T-helper 1 cell treated with Interleukin-12 subunit alpha and Interleukin-12 subunit beta and Interleukin-4 antibody, amounts not matched to agents 30 ng/mL and 1 ng/mL, for 36 hours (primary cell): ENCODE measurements around the gene THBS2. TPM values are rescaled to one million over a fixed set of nuclear protein-coding genes. Genes with fewer than 3 reads are reported as not detected.

Experiments used
- intact Hi-C: fragments of 100-400 bp; cut with micrococcal nuclease; formaldehyde crosslinking; loops from one replicate; pipeline ENCODE4 v1.15.1; 2024
- total RNA-seq: library from RNA; stranded (reverse); gene quantifications from 2 replicates; pipeline ENCODE4 v1.2.3, GENCODE V29; 2022

The THBS2 gene
- total RNA-seq, 1 donor from 2014 or later: not detected

DNA sequence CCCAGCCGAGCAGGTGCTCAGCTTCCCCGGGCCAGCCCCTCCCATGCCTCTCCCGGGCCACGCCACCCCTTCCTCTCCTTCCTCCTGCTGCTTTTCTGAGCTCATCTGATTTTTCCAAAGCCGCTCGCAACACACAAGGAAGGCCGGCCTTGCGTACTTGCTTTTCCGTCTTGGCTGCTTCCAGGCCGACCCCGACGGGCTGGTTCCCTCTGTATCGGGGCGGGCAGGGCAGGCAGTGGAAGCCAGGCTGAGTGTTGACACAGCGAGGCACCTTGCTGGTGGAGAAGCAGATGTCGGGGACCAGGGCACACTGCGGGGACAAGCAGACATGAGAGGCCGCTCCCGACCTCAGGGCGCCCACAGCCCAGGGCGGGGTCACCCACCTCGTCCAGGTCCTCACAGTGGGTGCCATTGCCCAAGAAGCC is 21.1 kb downstream of the THBS2 start:
- intact Hi-C loops: no loop called here

DNA sequence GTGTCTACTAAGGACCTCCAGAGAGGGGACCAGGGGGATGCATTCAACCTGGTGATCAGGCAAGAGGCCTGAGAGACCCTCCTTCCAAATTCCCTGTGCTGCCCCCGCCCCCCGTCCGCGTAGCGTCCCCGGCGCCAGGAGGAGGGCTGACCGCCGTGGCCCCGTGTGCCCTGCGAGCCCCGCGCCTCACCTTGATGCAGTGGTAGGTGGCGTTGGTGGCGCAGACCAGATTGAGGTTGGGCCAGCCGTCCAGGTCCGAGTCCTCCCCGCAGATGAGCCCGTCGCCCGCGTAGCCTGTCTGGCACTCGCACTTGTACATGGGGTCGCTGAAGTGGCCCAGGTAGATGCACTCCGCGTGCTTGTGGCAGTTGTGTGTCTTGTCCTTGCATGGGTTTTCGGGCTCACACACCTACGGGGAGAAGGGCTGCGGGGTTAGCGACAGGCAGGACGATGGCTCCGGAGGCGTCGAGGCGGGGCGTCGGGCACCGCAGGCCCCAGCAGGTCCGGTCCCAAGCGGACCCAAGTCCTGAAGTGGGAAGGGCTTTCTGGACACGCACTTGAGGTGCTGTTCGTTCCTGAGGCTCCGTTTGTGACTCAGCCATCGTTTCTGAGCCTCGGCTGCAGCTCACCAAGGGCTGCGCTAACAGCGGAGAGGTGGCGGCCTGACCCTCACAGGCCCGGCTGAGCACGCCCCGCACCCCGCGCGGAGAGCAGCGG is 21.7 kb downstream of the THBS2 start:
- intact Hi-C loops: no loop called here

DNA sequence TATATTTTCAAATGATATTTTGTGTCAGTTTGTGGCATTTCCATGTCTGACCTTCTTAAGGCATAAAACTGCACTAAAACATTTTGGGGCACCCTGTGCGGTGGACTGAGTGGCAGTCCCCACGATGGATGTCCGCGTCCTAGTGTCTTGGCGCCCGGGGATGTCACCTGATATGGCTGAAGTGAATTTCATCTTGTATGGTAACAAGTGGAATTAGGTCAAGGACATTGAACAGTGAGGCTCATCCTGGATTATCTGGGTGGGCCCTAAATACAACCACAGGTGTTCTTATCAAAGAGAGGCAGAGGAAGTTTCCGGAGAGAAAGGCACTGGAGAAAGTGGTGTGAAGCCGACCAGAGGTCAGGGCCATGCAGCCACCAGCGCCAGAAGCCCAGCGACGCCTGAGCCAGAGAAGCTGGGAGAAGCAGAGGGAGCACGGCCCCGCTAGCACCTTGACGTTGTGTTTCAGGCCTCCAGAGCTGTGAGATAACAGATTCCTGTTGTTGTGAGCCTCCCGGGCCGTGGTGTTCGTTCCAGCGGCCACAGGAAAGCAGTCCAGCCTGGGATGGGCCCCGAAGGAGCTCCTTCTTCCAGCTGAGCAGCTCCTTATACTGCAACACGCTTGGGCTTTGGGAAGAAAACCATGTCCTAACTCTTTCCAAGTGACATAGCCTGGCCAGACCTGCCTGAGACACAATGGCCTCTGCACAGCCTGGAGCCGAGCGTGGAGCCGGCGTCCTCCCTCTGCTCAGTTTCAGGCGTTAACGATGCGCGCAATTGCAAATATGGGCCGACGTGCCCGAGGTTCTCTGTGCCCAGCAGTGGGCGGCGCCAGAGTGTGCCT is 22.5 kb downstream of the THBS2 start:
- intact Hi-C loops: no loop called here

DNA sequence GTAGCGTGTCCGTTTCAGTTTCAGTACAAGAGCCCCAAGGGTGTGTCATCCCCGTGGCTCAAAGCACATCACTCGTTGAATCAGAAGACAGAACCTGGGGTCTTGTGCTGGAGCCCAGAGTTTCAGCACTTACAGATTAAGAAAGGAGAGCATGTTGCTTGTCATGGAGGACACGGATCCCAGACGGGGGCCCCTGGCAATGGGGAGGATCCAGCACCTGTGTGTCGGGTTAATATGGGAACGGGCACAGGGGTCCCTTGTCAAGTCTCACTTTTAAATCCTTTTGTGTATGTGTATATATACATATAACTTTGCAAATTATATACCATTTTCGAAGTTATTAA is 23.4 kb downstream of the THBS2 start:
- intact Hi-C loops: no loop called here

DNA sequence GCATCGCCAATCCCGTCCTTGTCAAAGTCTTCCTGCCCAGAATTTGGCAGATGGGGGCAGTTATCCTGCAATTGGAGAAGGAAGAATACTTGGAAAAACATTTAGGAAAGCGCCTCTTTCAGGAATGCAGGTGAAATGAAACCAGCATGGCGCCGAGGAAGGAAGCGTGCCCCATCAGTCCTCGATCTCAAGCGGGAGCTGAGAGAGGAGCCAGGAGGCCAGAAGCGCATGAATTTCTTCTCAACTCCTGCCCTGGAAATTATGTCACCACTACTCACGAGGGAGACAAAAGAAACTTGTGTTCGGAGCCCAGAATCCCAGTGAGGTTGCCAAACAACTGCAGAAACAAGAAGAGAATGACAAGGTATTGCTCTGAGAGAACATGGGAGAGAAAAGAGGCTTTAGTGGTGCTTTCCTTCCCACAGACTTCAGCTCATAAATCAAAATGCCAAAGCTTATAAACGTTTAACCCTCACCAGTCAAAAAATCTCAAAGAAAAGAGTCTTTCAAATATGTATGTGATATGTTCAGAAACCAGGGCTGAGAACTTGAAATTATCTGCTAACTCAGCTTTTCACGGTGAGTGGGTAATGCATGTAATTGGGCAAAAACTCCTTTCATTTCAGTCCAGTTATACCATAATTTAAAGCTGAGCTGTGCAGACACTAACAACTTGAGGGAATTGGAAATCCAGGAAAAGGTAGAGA is 23.9 kb downstream of the THBS2 start:
- intact Hi-C loops: no loop called here

DNA sequence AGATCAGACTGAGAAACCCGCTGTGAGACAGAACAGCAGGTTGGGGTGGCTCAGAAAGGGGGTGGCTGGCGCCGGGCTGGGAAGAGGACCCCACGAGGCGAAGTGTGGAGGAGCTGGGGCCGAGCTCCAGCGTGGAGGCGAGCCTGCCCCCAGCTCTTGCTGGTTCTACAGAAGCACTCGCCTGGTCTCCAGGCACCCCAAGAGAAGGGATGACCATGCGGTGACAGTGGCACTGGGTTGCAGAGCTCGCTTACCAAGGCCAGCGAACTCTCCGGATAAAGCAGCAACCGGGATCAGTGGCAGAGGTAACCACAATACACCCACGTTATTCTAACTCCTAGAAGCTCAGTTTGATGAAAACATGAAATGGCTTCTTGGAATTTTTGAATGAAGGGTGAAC is 26.5 kb downstream of the THBS2 start:
- intact Hi-C loops: no loop called here

DNA sequence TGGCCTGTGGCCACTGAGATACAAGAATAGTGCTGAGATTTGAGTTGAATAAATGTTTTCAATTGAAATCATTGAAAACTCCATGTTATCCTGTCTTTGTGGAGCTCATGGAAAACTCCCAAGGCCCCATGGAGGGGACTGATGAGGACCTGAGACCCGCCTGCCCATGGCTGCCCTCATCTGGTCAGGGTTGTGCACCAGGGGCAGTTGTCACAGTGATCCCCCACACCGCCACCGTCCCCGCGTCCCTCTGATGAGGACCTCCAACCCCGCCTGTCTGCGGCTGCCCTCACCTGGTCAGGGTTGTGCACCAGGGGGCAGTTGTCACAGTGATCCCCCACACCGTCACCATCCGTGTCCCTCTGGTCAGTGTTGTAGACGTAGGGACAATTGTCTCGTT is 27.8 kb downstream of the THBS2 start:
- intact Hi-C loops: no loop called here

DNA sequence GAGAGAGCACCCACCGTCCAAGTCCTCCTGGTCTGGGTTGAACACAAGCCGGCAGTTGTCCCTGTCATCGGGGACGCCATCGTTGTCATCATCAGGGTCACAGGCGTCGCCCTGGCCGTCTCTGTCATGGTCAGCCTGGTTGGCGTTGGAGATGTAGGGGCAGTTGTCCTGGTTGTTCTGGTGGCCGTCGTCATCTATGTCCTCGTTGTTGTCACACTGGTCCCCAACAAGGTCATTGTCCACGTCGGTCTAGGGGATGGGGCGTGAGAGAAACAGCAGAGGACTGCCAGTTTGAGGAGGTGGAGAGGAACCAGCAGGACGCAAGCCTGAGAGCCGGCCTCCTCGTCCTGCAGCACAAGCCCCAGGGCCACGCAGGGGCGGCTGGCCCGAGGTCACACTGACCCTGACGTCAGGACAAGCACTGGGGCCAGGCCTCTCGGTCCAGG is 28.5 kb downstream of the THBS2 start:
- intact Hi-C loops: no loop called here

DNA sequence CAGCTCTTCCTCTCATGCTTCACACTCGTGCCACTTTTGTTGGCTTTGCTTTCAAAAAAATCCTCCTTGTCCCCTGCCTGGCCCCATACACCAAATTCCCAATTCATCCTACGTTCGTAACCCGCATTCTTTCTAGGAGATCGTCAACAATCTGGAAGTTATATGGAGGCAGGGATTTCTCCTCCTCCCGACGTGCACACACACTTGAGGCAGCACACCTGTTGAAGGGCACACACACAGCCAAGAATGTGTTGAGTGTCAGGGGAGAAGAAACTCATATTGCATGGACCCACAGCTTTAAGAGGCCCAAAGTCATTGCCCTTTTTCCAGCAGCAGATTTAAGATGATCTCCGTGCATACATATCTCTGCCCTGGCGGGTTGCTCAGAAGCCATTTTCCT is 28.9 kb downstream of the THBS2 start:
- intact Hi-C loops: no loop called here

DNA sequence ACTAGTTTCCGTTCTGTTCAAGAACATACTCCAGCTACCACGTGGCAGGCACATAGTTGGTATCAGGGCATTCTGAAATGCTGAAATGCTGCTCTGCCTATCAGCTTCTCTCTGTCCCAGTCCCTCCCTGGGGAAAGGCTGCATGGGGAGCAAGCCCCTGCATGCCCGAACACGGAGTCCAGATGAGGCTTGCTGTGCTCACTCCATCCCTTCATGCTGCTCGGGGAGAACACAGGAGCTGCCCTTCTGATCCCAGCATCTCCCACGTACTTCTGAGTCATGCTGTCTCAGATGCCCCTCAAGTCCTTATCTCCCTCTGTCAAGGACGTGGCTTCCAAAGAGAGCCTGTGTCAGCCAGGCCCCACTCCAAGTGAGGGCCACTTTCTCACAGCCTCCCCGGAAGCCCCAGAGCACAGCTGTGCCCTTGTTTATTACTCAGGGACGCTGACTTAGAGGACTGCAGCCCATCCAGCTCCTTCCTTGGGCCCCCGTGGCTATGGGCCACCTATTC is 29.4 kb downstream of the THBS2 start:
- intact Hi-C loops: no loop called here

DNA sequence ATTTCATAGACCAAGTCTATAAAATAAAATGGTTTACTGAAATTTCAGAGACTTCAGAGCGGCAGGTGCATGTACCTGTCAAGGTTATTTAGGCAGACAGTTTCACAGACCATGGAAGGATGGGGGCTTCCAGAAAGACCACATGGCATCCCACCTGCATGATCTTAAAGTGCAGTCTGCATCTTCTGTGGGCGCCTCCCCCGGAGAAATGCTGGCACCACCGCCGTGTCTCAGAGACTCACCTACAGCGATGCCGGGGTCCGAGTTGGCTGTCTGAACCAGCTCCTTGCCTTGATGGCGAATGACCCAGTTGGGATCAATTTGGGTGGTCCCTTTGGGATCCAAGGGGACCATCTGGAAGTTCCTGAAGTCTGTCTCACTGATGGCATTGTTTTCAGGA is 30.6 kb downstream of the THBS2 start:
- intact Hi-C loops: no loop called here

DNA sequence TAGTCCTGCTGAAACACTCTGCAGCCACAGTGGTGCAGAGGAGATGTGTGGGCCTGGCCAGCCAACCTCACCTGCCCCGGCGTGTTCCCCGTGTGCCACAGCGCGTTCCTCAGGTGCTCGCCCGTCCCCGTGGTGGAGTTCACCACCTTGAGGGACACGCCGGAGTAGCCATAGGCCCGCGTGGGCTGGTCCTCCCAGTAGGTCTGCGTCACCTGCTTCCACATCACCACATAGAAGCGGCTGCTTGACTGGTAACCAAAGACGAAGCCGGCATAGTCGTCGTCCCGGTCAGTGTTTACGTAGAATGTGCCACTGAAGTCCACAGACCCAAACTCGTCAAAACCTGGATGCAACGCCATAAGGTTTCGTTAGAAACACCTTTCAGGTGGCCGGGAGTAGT is 31.5 kb downstream of the THBS2 start:
- intact Hi-C loops: no loop called here

DNA sequence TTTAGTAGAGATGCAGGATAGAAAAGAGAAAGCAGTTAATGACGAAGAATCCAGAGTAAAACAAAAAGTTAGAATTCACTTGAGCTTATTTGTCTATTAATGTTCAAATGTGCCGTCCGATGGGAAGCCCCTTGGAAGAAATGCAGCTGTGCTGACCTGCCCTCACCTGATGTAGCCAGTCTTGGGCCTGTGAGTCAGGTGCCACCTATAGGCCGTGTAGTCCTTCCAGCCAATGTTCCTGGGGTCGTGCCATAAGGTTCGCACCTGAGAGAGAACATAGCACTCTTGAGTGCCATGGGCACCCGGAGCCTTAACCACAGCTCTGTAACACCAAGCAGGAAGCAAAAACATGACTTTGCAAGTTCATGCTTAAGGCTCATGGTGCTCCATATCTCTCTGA is 32.4 kb downstream of the THBS2 start:
- intact Hi-C loops: no loop called here

DNA sequence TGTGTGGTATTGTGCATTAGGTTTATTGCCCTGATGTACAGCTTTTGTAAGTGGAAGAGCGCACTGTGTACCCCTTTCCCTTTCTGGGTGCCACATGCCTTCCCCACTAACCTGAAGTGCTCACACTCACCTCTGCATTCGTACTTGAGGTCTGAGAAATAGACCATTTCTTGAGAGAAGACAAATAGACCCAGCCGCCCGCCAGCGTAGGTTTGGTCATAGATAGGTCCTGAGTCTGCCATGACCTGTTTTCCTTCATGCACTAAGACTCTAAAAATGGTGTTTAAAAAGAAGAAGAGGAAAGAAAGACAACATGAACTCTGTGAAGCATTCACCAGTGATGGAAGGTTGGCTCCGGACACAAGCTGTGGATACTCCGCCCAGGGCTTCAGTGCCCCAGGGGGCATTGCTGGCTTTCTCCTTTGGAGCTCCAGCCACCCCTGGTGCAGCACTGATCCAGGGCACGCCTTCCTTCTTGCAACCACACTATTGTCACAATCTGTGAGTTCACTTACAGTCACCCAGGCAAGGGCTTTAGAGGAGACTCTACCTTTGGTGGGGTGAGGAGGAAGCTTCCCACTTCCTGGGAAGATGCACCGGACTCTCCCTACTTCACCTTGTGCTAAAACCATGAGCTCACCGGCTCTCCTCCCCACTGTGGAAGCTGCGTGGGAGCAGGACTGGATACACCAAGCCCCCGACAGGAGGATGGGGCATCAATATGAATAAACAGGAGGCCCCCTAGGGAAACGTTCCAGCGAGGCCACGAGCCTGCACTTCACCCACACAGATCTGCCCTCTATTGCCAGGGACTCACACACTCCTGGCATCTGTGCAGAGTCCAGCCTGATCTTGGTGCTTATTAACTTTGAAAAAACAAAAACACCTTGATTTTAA is 33.3 kb downstream of the THBS2 start:
- intact Hi-C loops: no loop called here

DNA sequence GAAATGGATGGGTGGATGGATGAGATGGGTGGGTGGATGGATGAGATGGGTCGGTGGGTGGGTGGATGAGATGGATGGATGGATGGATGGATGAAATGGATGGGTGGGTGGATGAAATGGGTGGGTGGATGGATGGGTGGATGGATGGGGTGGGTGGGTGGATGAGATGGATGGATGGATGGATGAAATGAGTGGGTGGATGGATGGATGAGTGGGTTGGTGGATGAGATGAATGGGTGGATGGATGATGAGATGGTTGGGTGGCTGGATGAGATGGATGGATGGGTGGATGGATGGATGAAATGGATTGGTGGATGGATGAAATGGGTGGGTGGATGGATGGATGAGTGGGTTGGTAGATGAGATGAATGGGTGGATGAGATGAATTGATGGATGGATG is 35.7 kb downstream of the THBS2 start:
- intact Hi-C loops: loop anchor here (10.0 kb wide), 1 partner anchor 1393 kb away; the partner anchor contains the start of gene AFDN

DNA sequence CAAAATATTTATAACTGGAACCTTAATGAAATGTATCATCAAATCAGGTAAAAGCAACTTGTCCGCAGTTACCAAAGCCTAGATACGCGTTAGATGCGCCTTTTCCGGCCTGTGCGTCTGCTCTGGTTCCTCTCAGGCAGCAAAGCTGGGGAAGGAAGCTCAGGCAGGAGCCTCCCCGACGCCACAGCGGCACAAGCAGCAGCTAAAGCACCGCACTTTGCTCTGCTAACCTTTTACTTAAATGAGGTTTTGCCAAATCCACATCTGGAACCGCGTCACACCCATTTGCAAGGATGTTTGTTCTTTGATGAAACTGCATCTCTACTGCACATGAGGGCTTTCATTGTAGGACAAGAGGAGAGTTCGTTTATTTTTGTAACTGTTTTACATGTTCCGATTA is 36.8 kb downstream of the THBS2 start:
- intact Hi-C loops: loop anchor here (10.0 kb wide), 1 partner anchor 1392 kb away; the partner anchor contains the start of gene AFDN

DNA sequence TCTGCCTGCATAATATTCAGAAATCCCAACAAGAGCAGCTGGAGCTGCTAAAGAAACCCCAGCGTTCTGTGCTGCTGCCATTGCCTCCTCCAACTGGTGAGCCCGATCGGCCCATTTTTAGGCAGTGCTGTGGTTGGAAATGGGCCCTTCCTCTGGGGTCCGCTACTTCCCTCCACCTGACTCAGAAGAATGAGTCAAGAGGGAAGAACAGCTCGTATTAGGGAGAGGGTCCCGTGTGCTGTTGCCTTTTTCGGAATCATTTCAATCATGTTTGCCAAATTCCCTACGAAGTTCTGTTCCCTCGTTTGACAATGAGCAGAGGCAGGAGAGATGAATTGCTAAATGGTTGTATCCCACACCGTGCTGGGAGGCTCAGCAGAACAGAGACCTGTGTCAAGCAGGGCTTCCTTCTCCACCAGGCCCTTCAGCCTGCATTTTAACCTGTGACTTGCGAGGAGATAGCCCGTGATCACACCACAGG is 38.4 kb downstream of the THBS2 start:
- intact Hi-C loops: loop anchor here (10.0 kb wide), 1 partner anchor 1390 kb away; the partner anchor contains the start of gene AFDN

DNA sequence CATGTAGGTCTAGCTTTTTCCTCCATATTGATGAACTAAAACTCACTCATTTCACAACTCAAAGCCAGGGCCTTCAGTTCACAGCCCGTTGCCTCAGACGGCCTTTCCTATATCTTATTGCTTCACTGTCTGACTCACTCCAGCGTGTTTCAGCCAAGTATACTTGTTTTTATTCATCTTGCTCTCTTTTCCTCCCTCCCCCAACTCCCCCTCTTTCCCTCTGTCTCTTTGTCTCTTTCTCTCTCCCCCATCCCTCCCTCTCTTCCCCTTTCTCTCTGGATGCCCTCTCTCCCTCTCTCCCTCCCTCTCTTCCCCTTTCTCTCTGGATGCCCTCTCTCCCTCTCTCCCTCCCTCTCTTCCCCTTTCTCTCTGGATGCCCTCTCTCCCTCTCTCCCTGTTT is 38.9 kb downstream of the THBS2 start:
- intact Hi-C loops: loop anchor here (5.0 to 10.0 kb wide), 3 partner anchors 1078 to 1390 kb away; partner anchors contain the start of genes AFDN, DLL1, PSMB1 and TBP

DNA sequence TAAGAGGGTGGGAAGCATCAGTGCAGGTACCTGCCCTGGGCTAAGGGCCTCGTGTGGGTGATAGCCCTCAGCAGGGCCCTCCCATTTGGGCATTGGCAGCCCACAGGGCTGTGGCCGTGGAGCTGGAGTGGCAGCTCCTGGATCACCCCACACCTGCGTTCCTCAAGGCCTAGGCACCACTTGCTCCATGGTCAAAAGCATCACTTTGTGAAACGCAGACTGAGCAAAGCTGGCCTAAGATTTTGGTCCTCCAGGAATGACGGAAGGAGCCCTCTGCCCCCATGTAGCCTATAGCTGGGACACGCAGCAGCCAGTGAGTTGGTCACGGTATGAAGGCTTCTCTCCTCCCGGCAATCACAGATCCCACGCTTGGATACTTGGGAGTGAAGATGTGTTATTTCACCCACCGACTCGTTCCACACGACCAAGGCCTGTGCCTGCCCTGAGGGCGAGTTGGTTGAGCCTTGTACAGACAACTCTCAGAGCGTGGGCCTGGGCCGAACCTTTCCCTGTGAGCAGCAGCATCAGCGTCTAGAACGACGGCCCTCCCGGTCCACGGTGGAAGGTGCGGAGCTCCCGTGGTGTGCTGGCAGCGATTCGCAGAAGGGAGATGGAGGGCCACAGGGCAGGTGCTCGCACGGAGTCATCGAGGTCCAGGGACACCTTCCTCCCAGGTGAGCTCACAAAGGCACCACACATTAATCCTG is 39.7 kb downstream of the THBS2 start:
- intact Hi-C loops: loop anchor here (1.0 to 10.0 kb wide), 9 partner anchors 319 to 1389 kb away; partner anchors contain the start of genes AFDN, C6orf120, DLL1 and DYNLT2
